Kidney glomerular epithelial cell (primary cell): Measurements from ENCODE around the gene TKT.
"Not testable (repeated sequence)": the region's sequence is repeated elsewhere in the genome, so short reads cannot be mapped to it uniquely, and the experiment has no call there.

Experiments
- DNase-seq: peaks from one replicate; lab custom pipeline; 2025; lab: John Stamatoyannopoulos, UW

Gene TKT

DNA sequence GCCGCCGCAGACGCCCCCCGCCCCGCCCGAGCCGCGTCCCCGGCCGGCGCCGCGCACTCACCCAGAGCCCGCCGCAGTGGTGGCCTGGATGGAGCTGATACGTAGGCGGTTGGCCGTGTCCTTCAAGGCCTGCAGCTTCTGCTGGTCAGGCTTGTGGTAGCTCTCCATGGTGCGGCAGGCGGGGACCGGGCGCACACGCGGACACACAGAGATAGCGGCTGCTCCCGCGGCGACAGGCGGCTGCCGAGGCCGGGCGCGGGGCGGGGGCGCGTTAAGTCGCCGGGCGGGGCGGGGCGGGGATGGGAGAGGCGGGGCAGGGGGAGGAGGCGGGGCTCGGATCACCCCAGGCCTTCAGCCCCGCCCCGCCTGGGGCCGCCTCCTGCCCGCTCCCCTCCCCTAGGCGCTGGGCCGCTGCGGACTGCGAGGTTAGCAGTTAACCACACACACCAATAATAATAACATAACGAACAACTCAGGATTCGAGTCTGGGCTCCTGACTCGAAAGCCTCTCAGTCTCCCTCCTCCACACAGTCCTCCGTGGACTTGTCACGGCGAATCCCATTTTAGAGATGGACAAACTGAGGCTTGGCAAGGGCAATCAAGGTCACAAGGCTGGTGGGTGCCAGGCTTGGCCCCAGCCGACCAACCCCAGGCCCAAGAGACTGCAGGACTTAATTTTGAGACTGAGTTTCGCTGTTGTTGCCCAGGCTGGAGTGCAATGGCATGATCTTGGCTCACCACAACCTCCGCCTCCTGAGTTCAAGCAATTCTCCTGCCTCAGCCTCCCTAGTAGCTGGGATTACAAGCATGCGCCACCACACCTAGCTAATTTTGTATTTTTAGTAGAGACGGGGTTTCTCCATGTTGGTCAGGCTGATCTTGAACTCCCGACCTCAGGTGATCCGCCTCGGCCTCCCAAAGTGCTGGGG is at the start of gene TKT:
TKT (minus strand) TSS at position 248 of the 929 bp plus-strand sequence; CDS start at position 168, 80 bp downstream.
- peak; percentile 68 for DNase-seq

GRCh38 chr3:53303957-53304356 is 48.1 kb upstream of the TKT start:
- no peak for DNase-seq

- no peak for DNase-seq
Observed at GRCh38 chr3:53303549-53303948, 47.7 kb upstream of the TKT start.

- DNase-seq: no peak
Observed at GRCh38 chr3:53300826-53301225, 45.0 kb upstream of the TKT start.

DNA sequence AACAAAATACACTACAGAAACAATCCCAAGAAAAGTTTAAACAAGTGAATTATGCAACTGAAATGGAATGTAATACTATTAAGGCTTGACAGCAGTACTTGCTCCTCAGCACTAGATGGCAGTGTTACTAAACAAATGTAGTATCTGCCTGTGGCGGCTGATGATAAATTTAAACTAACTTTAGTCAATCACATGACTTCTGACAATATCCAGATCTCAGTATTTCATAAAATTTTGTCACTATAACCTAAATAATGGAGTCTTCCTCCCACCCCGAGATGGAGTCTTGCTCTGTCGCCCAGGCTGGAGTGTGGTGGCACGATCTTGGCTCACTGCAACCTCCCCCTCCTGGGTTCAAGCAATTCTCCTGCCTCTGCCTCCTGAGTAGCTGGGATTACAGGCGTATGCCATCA is 43.8 kb upstream of the TKT start:
- peak; percentile 53 for DNase-seq

- no peak for DNase-seq
Observed at GRCh38 chr3:53295410-53295809, 39.6 kb upstream of the TKT start.

- no peak for DNase-seq
Observed at GRCh38 chr3:53293867-53294266, 38.0 kb upstream of the TKT start.

DNA sequence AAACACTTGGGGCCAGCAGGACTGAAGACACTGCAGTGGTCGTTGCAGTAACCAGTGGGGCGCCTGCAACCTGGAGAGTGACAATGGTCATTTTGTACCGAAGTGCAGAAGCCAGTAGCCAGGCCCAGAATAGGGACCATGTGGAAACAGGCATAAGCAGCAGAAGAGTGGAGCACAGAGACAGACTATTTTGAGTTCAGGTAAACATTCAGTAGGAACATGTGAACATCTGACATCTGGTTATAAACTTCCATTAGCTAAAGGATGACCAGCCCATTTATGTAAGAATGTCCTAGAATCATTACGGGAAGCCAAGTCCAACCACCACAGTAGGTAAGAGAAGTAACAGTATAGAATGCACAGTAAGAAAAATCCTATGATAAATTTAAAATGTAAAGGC is 32.4 kb upstream of the TKT start:
- DNase-seq: no peak

GRCh38 chr3:53287131-53287629 is 31.4 kb upstream of the TKT start:
- DNase-seq: no peak

DNA sequence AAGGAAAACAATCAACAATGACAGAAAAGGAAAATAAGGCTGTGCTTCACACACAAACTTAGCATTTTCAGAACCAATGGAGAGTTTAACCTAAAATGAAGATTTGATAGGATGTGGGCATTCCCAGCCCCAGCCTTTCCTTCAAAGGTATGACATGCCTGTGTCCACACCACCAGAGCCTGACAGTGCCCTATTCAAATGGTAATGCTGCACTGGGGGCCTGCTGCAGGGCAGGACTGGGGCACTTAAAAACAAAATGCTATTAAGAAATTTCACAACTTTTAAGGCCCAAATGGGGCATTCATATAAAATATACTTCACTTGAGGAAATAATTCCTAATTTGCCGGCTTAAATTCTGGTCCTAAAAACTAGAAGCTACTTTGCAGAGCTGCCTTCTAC is 30.9 kb upstream of the TKT start:
- DNase-seq: no peak

DNA sequence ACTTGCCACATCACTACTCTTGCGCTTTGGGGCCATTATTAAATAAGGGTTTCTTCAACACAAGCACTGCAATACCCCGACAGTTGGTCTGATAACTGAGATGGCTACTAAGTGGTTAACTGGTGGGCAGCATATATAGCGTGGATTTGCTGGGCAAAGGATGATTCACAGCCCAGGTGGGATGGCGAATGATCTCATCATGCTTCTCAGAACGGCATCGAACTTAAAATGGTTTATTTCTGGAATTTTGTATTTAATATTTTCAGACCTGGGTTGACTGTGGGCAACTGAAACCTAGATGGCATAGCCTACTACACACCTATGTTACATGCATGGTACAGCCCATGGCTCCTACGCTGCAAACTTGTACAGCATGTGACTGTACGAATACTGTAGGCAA is 26.8 kb upstream of the TKT start:
- no peak for DNase-seq

- DNase-seq: no peak
Observed at GRCh38 chr3:53278667-53279066, 22.8 kb upstream of the TKT start.

- DNase-seq: no peak
Observed at GRCh38 chr3:53274938-53275605, 19.2 kb upstream of the TKT start.

DNA sequence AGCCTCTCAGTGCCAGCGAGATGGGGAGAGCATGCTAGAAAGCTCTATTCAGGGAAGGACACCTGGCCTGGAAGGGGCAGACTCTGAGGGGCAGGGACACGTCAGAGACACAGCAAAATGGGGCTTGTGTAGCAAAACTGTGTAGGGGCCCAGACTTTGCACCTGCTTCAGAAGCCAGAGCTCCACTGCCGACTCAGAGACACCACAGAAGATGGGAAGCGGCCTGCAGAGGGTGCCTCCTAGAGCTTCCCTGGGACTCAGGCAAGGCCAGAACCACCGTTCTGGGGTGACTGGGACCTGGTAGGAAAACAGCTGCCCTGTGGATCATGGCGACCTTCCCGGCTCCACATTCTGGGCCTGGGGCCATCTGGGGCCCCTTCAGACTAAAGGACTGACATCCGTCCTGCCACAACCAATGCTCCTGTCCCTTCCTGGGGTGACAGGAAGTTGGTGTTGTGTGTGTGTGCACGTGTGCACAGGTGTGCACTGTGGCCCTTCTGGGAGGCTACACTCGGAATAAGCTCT is 17.4 kb upstream of the TKT start:
- DNase-seq: no peak

DNA sequence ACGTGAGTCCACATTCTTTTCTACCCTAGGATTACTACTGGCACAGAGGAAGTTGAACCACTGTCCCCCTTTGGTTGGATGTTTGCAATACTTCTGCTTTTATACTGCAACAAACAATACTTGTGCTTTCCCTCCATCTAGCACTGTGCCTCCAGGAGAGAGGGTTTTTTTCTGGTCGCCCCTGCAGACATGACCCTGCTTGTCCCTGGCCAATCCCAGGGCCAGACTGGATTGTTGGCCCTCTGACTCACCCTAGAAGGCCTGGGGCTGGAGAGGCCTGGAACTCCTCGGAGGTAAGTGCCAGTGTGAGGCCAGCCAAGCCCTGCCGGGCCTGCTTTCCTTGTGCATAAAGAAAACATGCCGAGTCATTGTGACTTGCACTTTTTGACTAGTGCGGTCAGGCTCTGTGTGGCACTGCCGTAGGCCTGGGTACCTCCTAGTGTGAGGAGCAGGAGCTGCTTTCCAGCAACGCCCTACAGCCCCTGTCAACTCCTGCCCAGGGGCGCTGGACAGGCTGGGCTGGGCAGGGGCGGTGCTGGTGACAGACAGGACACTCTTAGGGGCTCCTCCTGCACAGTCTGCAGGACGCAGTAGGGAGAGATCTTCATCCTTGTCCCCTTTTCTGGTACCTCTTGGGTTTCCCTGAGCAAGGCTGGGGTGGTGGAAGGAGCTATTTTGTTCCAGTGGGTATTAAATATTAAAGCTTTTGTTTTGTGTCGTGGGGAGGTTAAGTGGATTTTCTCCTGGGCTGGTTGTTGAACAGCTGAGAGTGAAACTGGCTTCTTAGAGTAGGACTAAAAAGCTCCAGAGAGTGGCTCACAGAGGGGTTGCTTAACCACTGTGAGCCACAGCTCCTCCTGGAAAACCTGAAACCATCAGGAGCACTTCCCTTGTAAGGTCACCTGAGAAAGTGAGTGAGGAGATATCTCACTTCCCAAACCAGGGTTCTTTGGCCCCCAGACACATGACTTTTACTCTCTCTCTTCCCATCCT is 14.4 kb upstream of the TKT start:
- DNase-seq: peak; percentile 83

DNA sequence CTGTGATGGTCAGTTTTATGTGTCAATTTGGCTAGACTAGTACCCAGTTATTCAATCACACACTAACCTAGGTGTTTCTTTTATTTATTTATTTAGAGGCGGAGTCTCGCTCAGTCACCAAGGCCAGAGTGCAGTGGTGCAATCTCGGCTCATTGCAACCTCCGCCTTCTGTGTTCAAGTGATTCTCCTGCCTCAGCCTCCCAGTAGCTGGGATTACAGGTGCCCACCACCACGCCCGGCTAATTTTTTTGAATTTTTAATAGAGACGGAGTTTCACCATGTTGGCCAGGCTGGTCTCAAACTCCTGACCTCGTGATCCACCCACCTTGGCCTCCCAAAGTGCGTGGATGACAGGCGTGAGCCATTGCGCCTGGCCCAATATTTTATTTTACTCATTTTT is 13.4 kb upstream of the TKT start:
- DNase-seq: not testable (repeated sequence)

DNA sequence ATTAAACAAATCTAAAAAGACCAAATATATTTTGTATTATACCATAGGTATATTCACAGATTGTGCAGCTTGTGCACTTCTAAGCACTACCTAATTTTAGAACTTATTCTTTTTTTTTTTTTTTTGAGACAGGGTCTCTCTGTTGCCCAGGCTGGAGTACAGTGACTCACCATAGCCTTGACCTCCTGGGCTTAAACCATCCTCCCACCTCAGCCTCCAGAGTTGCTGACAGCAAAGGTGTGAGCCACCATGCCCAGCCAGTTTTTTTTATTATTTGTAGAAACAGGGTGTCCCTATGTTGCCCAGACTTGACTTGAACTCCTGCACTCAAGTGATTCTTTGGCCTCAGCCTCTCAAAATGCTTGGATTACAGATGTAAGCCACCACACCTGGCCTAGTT is 11.9 kb upstream of the TKT start:
- DNase-seq: no peak

DNA sequence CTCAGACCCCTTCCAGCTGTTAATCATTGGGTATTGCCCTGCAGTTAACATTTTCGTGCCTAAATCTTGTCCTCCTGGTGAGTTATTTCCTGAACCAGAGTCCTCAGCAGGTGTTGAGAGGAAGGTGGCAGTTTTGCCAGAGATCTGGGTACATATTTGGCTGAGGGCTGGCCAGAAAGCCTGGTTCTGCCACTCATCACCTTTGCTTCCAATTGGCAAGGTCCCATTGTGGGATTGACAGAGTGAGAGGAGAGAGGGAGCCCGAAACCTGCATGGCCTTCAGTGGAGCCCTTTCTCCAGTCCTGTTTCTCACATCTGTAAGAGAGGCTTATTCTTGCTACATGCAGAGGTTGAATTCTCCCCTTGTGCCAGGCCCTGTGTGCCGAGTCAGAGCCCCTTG is 8.9 kb upstream of the TKT start:
- no peak for DNase-seq

GRCh38 chr3:53263907-53264306 is 8.1 kb upstream of the TKT start:
- DNase-seq: no peak

GRCh38 chr3:53261712-53262111 is 5.9 kb upstream of the TKT start:
- no peak for DNase-seq

- no peak for DNase-seq
Observed at GRCh38 chr3:53260286-53260785, 4.5 kb upstream of the TKT start.
